B cell (primary cell): Measurements from ENCODE around the gene IL13RA1. TPM values are rescaled to one million over a fixed set of nuclear protein-coding genes. Genes with fewer than 3 reads are reported as not detected.
A peak's percentile ranks its signal among the peaks of the same experiment; 100 is the strongest.

Experiments
- ATAC-seq: fragments of 200-7000 bp; cut with Tn5 transposase; one replicate; pipeline ENCODE4 v1.10.0; 2021; ENCODE audit warnings: low read depth, mild to moderate bottlenecking, moderate number of reproducible peaks, moderate library complexity
- CTCF ChIA-PET: fragments of 350-600 bp; sonication (Branson Sonifier 250); formaldehyde crosslinking; loops from one replicate; lab custom pipeline; 2021; ENCODE audit warnings: antibody characterized with exemption, inconsistent platforms; lab: Charles Lee
- POLR2A ChIA-PET: fragments of 350-600 bp; sonication (Branson Sonifier 250); formaldehyde crosslinking; loops from one replicate; lab custom pipeline; 2021; ENCODE audit warnings: antibody characterized with exemption; lab: Charles Lee
- DNase-seq: peaks from one replicate; pipeline ENCODE4 v3.0.0; 2013
- H2AFZ ChIP-seq: 2 replicates; pipeline ENCODE4 v1.6.1; 2012; ENCODE audit warnings: mild to moderate bottlenecking, low read depth, low read length; ENCODE audit not compliant: insufficient read depth, poor library complexity, severe bottlenecking
- H3K27ac ChIP-seq, 2 donors: 1 replicate in 1 of 2; 2 replicates in 1 of 2; pipeline ENCODE4 v1.5.1; 2012 to 2013; ENCODE audit warnings: low read length in 2 of 2, mild to moderate bottlenecking in 2 of 2, moderate library complexity in 1 of 2
- H3K27me3 ChIP-seq, 4 experiments: fragments of 200-600 bp in 1 of 4; sonication (generic) in 1 of 4; replicated peaks in 1 of 4; 1 replicate in 2 of 4; 2 replicates in 2 of 4; pipeline versions ENCODE4 v1.6.1 to v1.7.0; 2013 to 2016; ENCODE audit warnings: low read length in 3 of 4, mild to moderate bottlenecking in 2 of 4, mixed read lengths in 1 of 4, moderate library complexity in 1 of 4; ENCODE audit not compliant: insufficient read depth in 4 of 4, control insufficient read depth in 3 of 4; ENCODE audit errors: control extremely low read depth in 1 of 4
- H3K36me3 ChIP-seq, 2 experiments: replicated peaks in 1 of 2; 1 replicate in 1 of 2; 2 replicates in 1 of 2; pipeline versions ENCODE4 v1.6.1 to v1.7.1; 2013; ENCODE audit warnings: low read length in 1 of 2; ENCODE audit not compliant: insufficient read depth in 2 of 2, control insufficient read depth in 1 of 2; ENCODE audit errors: control extremely low read depth in 1 of 2, extremely low read depth in 1 of 2
- H3K4me1 ChIP-seq, 2 donors: fragments of 200-600 bp in 1 of 2; sonication (generic) in 1 of 2; 1 replicate in 1 of 2; 2 replicates in 1 of 2; pipeline versions ENCODE4 v1.5.1 to v1.6.1; 2013 to 2017; ENCODE audit warnings: low read length in 2 of 2; ENCODE audit not compliant: control insufficient read depth in 2 of 2, insufficient read depth in 2 of 2
- H3K4me2 ChIP-seq: replicated peaks from 2 replicates; pipeline ENCODE3; 2012; ENCODE audit warnings: mild to moderate bottlenecking, low read depth, low read length; ENCODE audit not compliant: poor library complexity, severe bottlenecking
- H3K4me3 ChIP-seq, 5 experiments: fragments of 200-600 bp in 1 of 5; sonication (generic) in 1 of 5; 1 replicate in 3 of 5; 2 replicates in 2 of 5; pipeline versions ENCODE4 v1.5.1 to v1.7.0; 2011 to 2016; ENCODE audit warnings: low read length in 4 of 5, mild to moderate bottlenecking in 4 of 5, low read depth in 2 of 5, control low read depth in 1 of 5, moderate library complexity in 1 of 5; ENCODE audit not compliant: insufficient read depth in 1 of 5; ENCODE audit errors: control extremely low read depth in 1 of 5, extremely low read depth in 1 of 5
- H3K79me2 ChIP-seq: fragments of 200-600 bp; sonication (generic); one replicate; pipeline ENCODE4 v1.6.0; 2016; ENCODE audit warnings: low read length; ENCODE audit not compliant: control insufficient read depth, insufficient read depth
- H3K9ac ChIP-seq: fragments of 200-600 bp; sonication (generic); 2 replicates; pipeline ENCODE4 v1.6.1; 2017; ENCODE audit warnings: mild to moderate bottlenecking, low read length, moderate library complexity
- H3K9me3 ChIP-seq, 3 donors: one replicate each; pipeline versions ENCODE4 v1.6.1 to v1.7.1; 2013; ENCODE audit warnings: low read length in 2 of 3; ENCODE audit not compliant: control insufficient read depth in 2 of 3, insufficient read depth in 1 of 3; ENCODE audit errors: control extremely low read depth in 1 of 3
- H4K20me1 ChIP-seq: 2 replicates; pipeline ENCODE4 v1.6.0; 2012; ENCODE audit warnings: mild to moderate bottlenecking, low read length; ENCODE audit not compliant: insufficient read depth, control insufficient read depth, poor library complexity, severe bottlenecking
- H3K27ac Mint-ChIP-seq: one replicate; pipeline ENCODE4 v1.8.0; 2021; ENCODE audit warnings: mixed read lengths
- H3K27me3 Mint-ChIP-seq: one replicate; pipeline ENCODE4 v1.8.0; 2021; ENCODE audit warnings: mixed read lengths
- H3K4me1 Mint-ChIP-seq: one replicate; pipeline ENCODE4 v1.8.0; 2021; ENCODE audit warnings: mixed read lengths
- H3K4me3 Mint-ChIP-seq: one replicate; pipeline ENCODE4 v1.8.0; 2021; ENCODE audit warnings: mixed read lengths
- H3K9me3 Mint-ChIP-seq: one replicate; pipeline ENCODE4 v1.8.0; 2022; ENCODE audit warnings: mixed read lengths; ENCODE audit not compliant: insufficient read depth
- CTCF ChIP-seq: fragments of 200-600 bp; IDR thresholded peaks from one replicate; pipeline ENCODE4 v1.8.0; 2022; ENCODE audit warnings: antibody characterized with exemption, mild to moderate bottlenecking
- EZH2 ChIP-seq: IDR thresholded peaks from 2 replicates; pipeline ENCODE4 v1.6.1; 2012; ENCODE audit warnings: borderline replicate concordance, low read depth, mild to moderate bottlenecking, moderate library complexity, low read length; ENCODE audit not compliant: insufficient read depth, poor library complexity, severe bottlenecking
- WGBS: methylation state at CpG from one replicate; pipeline ENCODE4 v1.1.5; 2013; ENCODE audit warnings: missing lambda C conversion rate; ENCODE audit not compliant: insufficient coverage; 5-methylcytosine and 5-hydroxymethylcytosine counted together
- intact Hi-C: fragments of 100-400 bp; cut with micrococcal nuclease; formaldehyde crosslinking; loops from one replicate; pipeline ENCODE4 v1.10.0; 2022
- polyA plus RNA-seq: library from polyadenylated mRNA; depleted of rRNA; stranded (reverse); fragments of >200 nt; gene quantifications from 2 replicates; pipeline ENCODE4 v1.2.3, GENCODE V29; 2012
- total RNA-seq, 2 donors: library from RNA; stranded (reverse); fragments of 120-200 nt in 1 of 2; gene quantifications; 1 replicate in 1 of 2; 2 replicates in 1 of 2; pipeline versions ENCODE4 v1.2.3 to v1.2.4, GENCODE V29; 2013 to 2022

Gene IL13RA1
- total and polyA plus RNA-seq, 2 donors (not counting 1 experiment from before 2014, with no cell fraction given): 9.2 to 36.1 TPM

GRCh38 chrX:118717678-118718391 lies 9.6 kb upstream of the IL13RA1 start:
- Histone ChIP-seq H3K27me3 (no peaks in the 10 kb centered on the region), H3K27ac (peak overlapping the region; percentile 84), H3K79me2 (no peaks in the 10 kb centered on the region), H3K4me3 (no peak overlapping the region), H4K20me1 (no peaks in the 10 kb centered on the region), H3K9ac (peak overlapping the region; percentile 23), H3K4me1 (peaks cover 45 to 47% of the 10 kb centered on the region in 2 donors), H3K9me3 (no peaks in the 10 kb centered on the region), H2AFZ (no peak overlapping the region), H3K36me3 (no peaks in the 10 kb centered on the region), H3K4me2 (peak overlapping the region; percentile 59)
- WGBS: no CpG with 5 or more reads among the region's 13 CpGs
- H3K27me3 Mint-ChIP-seq: no peaks in the 10 kb centered on the region
- intact Hi-C loops: no loop called here
- peak overlapping the region; percentile 39 for H3K4me3 Mint-ChIP-seq
- TF ChIP-seq CTCF: no peak
- no peak for TF ChIP-seq EZH2
- ChIA-PET CTCF (interaction anchor here (0.8 kb wide), 1 partner anchor 14 kb away, joined by 3 read pairs; no protein-coding TSS in a partner anchor), POLR2A (interaction anchor here (0.7 kb wide), 1 partner anchor 11 kb away, joined by 5 read pairs; no protein-coding TSS in a partner anchor)
- peak overlapping the region; percentile 81 for H3K27ac Mint-ChIP-seq
- DNase-seq: peak; percentile 79
- peaks cover 53% of the 10 kb centered on the region for H3K4me1 Mint-ChIP-seq
- peak; percentile 63 for ATAC-seq
- no peaks in the 10 kb centered on the region for H3K9me3 Mint-ChIP-seq

GRCh38 chrX:118718737-118719136 lies 8.7 kb upstream of the IL13RA1 start:
- Histone ChIP-seq H3K27ac (peak overlapping the region; percentile 84), H3K79me2 (no peaks in the 10 kb centered on the region), H3K27me3 (no peaks in the 10 kb centered on the region), H2AFZ (no peak overlapping the region), H3K4me2 (peak overlapping the region; percentile 59), H3K9ac (peak overlapping the region; percentile 23), H3K9me3 (no peaks in the 10 kb centered on the region), H3K4me1 (peaks cover 54 to 56% of the 10 kb centered on the region in 2 donors), H4K20me1 (no peaks in the 10 kb centered on the region), H3K4me3 (peak overlapping the region in 1 of 5 experiments; percentile 32), H3K36me3 (no peaks in the 10 kb centered on the region)
- TF ChIP-seq EZH2 (no peak), CTCF (no peak)
- intact Hi-C loops: no loop called here
- Mint-ChIP-seq H3K4me3 (peak overlapping the region; percentile 73), H3K27me3 (no peaks in the 10 kb centered on the region), H3K4me1 (peaks cover 62% of the 10 kb centered on the region), H3K9me3 (no peaks in the 10 kb centered on the region), H3K27ac (peak overlapping the region; percentile 81)
- ATAC-seq: peak; percentile 39
- DNase-seq: peak; percentile 67
- ChIA-PET CTCF (interaction anchor here (0.8 kb wide), 1 partner anchor 15 kb away, joined by 3 read pairs; no protein-coding TSS in a partner anchor), POLR2A (interaction anchor here (0.7 kb wide), 1 partner anchor 10 kb away, joined by 5 read pairs; no protein-coding TSS in a partner anchor)
- WGBS: no CpG with 5 or more reads among the region's 2 CpGs
